Measurements from ENCODE around the gene SHCBP1L. TPM values are rescaled to one million over a fixed set of nuclear protein-coding genes. Genes with fewer than 3 reads are reported as not detected.
A peak's percentile ranks its signal among the peaks of the same experiment; 100 is the strongest.

The SHCBP1L gene
- total RNA-seq, 1 experiment from 2014 or later = not detected

DNA sequence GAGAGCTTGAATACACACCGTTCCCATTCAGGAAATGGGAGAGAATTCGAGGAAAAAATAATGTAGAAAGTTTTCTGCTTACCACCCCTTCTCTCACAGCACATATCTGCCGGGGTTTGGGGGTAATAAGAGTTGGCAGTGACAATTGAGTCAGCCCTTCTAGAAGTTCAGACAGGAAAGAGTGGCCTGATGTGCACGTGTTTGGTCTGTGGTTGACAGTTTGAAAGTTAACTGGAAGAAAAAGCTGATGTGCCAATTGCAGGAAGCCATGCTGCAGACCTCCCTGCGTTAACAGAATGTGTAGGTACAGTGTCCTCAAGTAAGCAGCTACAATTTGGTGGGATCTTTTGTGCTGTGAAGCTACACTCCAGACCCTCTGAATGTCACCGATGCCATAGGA, 63.0 kb downstream of the SHCBP1L start:
- DNase-seq = no peak
- H3K27ac ChIP-seq (ENCODE audit: insufficient read length, low read depth, low read length) = no peak overlapping the region
- H3K4ac ChIP-seq (ENCODE audit: low read depth, low read length) = no peak overlapping the region
- H3K14ac ChIP-seq (ENCODE audit: insufficient read depth, low read length) = no peak overlapping the region
- H2BK20ac ChIP-seq (ENCODE audit: low read depth, low read length, poor library complexity, severe bottlenecking) = no peak overlapping the region
- no CpG with 5 or more reads among the region's 6 CpGs for WGBS (ENCODE audit: extremely low coverage, insufficient read length, low lambda C conversion rate)
- H3K4me2 ChIP-seq (ENCODE audit: insufficient read depth, insufficient read length, low read length) = no peak overlapping the region
- H4K91ac ChIP-seq (ENCODE audit: insufficient read length, low read depth, low read length) = no peak overlapping the region
- Mint-ChIP-seq H3K27me3 (ENCODE audit: low read depth) (no peaks in the 10 kb centered on the region), H3K4me3 (no peak overlapping the region), H3K36me3 (ENCODE audit: insufficient read depth in 1 of 3, low read depth in 3 of 3) (peaks cover 18 to 43% (median 32%) of the 10 kb centered on the region in 3 experiments), H3K4me1 (peaks cover 6 to 8% of the 10 kb centered on the region in 2 experiments), H3K27ac (peak overlapping the region; percentile 0 to 86 (median 69); a peak in 2 of 7 replicates), H3K9me3 (peaks cover 0 to 9% of the 10 kb centered on the region in 2 experiments; a peak in 4 of 5 replicates)
- peaks cover 4% of the 10 kb centered on the region; the same call in 1 of the 2 replicates for H3K4me1 ChIP-seq (ENCODE audit: insufficient read depth, low read length)
- H3K9ac ChIP-seq (ENCODE audit: extremely low read depth, insufficient read length, low read length) = no peak overlapping the region
- no peak overlapping the region for H2BK120ac ChIP-seq (ENCODE audit: low read depth, low read length, poor library complexity, severe bottlenecking)
- H4K5ac ChIP-seq (ENCODE audit: insufficient read length, low read depth, low read length) = no peak overlapping the region
- H3K79me1 ChIP-seq (ENCODE audit: insufficient read depth, low read depth, low read length, poor library complexity, severe bottlenecking) = no peaks in the 10 kb centered on the region
- H2BK15ac ChIP-seq (ENCODE audit: low read depth, low read length) = no peak overlapping the region
- H3K9me3 ChIP-seq (ENCODE audit: control insufficient read depth, low read depth, low read length) = no peaks in the 10 kb centered on the region
- no peaks in the 10 kb centered on the region for H3K23me2 ChIP-seq (ENCODE audit: insufficient read length, low read depth, low read length, poor library complexity, severe bottlenecking)
- no peak overlapping the region for H2BK5ac ChIP-seq (ENCODE audit: insufficient read length, low read length)
- no peak overlapping the region for H2AK5ac ChIP-seq (ENCODE audit: insufficient read length, low read length)
- no peak overlapping the region for H2BK12ac ChIP-seq (ENCODE audit: insufficient read length, low read depth, low read length)
- no peak overlapping the region for H3T11ph ChIP-seq (ENCODE audit: low read length)
- no peak overlapping the region for H4K8ac ChIP-seq (replicated peaks; ENCODE audit: insufficient read length, low read depth, low read length)
- no peak overlapping the region for H3K23ac ChIP-seq (ENCODE audit: insufficient read length, low read depth, low read length)
- no peaks in the 10 kb centered on the region for H3K27me3 ChIP-seq (ENCODE audit: insufficient read depth, low read length)
- no peak overlapping the region for H3K56ac ChIP-seq (ENCODE audit: insufficient read length, low read depth, low read length)
- TF ChIP-seq, protein P1, sequence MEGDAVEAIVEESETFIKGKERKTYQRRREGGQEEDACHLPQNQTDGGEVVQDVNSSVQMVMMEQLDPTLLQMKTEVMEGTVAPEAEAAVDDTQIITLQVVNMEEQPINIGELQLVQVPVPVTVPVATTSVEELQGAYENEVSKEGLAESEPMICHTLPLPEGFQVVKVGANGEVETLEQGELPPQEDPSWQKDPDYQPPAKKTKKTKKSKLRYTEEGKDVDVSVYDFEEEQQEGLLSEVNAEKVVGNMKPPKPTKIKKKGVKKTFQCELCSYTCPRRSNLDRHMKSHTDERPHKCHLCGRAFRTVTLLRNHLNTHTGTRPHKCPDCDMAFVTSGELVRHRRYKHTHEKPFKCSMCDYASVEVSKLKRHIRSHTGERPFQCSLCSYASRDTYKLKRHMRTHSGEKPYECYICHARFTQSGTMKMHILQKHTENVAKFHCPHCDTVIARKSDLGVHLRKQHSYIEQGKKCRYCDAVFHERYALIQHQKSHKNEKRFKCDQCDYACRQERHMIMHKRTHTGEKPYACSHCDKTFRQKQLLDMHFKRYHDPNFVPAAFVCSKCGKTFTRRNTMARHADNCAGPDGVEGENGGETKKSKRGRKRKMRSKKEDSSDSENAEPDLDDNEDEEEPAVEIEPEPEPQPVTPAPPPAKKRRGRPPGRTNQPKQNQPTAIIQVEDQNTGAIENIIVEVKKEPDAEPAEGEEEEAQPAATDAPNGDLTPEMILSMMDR (conservative IDR thresholded peaks at IDR 0.05) = no peak
- H4K20me1 ChIP-seq (ENCODE audit: control insufficient read depth, insufficient read depth, insufficient read length) = no peaks in the 10 kb centered on the region
- no peaks in the 10 kb centered on the region for H3K79me2 ChIP-seq (ENCODE audit: insufficient read depth, low read length)
- no peak overlapping the region for H2AFZ ChIP-seq (ENCODE audit: low read length)
- no peak overlapping the region for H3K18ac ChIP-seq (ENCODE audit: insufficient read length, low read depth, low read length)
